GM19324 (cell line): ENCODE measurements around the gene POLR1C.
A peak's percentile ranks its signal among the peaks of the same experiment; 100 is the strongest.
"Not testable (repeated sequence)": the region's sequence is repeated elsewhere in the genome, so short reads cannot be mapped to it uniquely, and the experiment has no call there.

Experiments
- ATAC-seq: cut with Tn5 transposase; IDR thresholded peaks from one replicate; pipeline ENCODE4 v1.9.1; 2021; ENCODE audit warnings: mild to moderate bottlenecking, moderate library complexity; ENCODE audit not compliant: unreplicated experiment, low FRiP score

The POLR1C gene

GRCh38 chr6:43509142-43509983 lies 7.5 kb upstream of the POLR1C start:
- peak; percentile 4 for ATAC-seq

DNA sequence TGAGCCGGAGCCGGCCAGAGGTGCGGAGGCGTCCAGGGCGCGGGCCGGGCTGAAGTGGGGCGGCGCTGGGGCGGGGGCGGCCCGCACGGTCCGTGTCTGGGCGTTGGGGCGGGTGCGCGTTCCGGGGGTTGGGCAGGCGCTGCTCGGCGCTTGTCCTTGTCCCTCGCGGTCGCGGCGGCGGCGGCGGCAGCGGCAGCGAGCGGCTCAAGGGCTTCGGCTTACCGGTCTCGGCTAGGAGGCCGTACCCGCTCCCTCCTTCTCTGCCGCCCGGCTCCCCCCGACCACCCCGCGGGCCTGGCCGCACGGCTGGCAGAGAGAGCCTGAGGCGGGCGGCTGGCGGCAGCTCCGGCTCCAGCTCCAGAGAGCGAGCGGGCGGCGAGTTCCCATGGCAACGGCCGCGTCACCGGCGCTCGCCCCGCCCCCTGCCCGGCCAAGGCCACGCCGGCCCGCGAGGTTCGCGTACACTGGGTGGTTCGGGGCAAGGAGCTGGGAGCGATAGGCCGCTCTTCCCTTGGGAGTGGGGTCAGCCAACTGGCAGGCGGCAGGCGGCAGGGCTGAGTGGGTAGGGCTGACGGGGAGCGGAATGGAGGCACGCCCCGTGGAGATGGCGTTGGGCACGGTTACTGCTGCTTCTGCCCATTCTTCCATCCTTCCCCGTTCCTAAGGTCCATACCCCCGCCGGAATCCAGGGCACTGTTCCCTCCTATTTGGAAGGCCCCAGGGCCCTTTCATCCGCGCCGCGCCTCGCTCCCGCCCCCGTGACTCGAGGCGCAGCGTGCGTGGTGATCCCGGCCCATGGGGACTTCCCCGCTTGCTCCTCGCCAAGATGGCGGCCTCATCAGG lies 6.7 kb upstream of the POLR1C start, which contains the start of gene LRRC73:
TSS of gene LRRC73 (minus strand) at position 363 of the 843 bp plus-strand sequence. CDS start 561 bp downstream, outside the sequence.
- ATAC-seq, result peak; percentile 53

GRCh38 chr6:43510827-43511163 lies 6.1 kb upstream of the POLR1C start:
- no peak for ATAC-seq

- ATAC-seq, result no peak
Observed at GRCh38 chr6:43511824-43512415, 5.0 kb upstream of the POLR1C start.

DNA sequence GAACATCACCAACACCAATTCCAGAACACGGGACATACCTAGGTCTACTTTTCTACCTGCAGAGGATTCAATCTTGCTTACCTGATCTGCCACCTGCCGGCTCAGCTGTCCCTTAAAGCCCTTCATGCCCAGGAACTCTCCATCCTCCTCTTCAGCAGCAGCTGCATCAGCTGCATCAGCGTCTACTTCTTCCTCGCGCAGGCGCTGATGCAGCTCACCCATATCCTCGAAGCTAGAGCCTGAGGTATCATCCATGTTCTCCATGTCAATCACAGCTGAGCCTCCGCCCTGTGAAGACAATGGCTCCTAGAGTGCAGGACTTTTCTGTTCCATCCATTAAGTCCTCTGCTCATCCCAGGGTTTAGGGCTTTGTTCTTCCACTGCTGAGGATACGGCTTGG lies 1.1 kb upstream of the POLR1C start:
- no peak for ATAC-seq

GRCh38 chr6:43516367-43516696 lies 557 bp upstream of the POLR1C start:
- ATAC-seq, result peak; percentile 3

GRCh38 chr6:43517505-43518357 lies 842 bp downstream of the POLR1C start:
- no peak for ATAC-seq

- no peak for ATAC-seq
Observed at GRCh38 chr6:43520097-43520496, 3.2 kb downstream of the POLR1C start.

DNA sequence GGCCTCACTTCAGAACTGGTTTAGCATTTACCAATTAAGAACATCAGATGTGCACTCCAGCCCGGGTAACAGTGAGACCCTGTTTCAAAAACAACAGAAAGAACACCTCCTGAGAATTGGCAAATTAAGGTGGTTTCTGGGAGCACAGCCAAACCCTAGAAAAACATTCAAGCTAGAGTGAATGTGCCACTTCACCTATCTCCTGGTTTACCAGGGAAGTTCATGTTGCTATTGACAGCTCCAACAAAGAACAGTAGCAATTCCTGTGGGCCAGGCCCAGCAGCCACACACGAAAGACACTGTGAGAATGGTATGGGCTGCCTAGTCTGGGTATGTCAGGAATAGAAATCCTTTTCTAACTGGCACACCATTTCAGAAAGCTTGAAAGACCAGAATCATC lies 4.9 kb downstream of the POLR1C start:
- no peak for ATAC-seq

DNA sequence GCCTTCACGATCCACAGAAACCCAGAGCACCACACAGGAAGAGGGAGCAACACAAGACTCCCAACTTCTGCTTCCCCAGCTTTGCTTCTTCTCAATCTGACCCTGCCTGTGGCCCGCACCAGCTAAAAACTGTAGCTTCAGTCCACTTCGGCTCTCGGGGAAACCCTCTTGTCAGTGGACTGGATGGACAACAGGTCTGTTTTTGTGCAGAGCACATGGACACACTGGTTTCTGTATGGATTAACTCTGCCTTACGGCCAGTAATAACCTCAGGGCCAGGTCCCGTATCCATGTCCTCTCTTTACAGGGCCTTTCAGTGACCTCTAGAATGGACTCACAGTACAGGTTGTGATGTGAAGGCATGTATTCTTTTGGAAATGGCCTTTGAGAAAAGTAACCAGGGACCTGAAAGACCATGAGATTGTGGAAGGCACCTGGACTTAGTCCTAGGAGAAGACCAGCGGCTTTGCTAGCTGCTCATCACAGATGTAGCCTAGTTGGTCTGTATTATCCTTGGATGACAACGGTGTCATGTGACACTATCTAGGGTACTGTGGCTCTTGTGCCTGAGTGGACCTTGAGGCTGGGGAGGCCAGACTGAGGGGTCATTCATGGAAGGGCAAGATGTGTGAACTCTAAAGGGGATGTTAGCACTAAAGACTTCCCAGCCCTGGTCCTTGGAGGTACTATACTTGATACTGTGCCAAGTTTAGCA lies 5.8 kb downstream of the POLR1C start:
- no peak for ATAC-seq

DNA sequence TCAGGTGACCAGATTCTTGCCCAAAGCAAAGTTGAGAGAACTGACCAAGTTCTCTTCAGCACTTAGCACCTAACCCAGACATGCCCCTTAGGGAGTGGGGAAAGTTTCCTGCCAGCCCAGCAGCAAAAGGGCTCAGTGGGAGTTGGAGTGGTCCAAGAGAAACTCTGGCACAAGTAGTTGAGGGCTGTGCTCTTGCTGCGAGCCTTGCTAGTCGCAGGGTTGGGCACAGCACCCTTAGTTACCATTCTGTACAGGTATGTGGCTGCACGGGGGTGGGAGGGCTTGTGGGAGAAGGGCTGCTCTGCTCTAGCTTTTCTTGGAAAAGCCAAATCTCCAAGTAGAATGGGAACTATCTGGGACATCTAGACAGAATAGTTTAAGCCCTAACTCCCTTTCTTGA lies 6.4 kb downstream of the POLR1C start:
- no peak for ATAC-seq

DNA sequence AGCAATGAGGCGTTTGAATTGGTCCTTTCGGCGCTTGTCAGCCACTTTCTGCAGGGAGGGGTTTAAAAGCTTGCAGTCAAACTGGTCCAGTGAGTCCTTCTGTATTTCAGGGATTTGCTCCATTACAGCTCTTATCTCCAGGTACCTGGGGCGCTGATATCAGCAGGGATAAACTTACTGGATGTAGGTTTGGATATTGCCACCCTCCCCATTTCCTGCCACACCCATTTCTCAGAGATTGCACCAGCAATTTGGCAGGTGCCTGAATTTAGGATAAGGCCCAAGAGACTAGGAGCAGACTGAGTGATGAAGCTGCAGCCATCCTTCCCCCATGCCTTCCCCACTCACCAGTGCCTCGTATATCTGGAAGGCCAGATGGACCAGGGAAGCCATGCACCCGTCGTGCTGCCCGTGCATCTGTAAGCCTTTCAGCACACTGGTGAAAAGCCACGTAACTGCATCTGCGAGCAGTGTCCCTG lies 7.6 kb downstream of the POLR1C start:
- no peak for ATAC-seq

GRCh38 chr6:43532201-43532600 lies 15.3 kb downstream of the POLR1C start:
- ATAC-seq, result no peak

DNA sequence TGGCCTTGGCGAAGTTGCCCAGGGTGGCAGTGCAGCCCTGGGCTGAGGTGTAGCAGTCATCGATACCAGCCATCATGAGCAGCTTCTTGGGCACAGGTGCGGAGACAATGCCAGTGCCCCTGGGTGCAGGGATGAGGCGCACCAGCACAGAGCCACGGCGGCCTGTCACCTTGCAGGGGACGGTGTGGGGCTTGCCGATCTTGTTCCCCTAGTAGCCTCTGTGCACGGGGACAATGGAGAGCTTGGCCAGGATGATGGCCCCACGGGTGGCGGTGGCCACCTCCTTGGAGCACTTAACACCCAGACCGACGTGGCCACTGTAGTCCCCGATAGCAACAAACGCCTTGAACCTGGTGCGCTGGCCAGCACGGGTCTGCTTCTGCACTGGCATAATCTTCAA lies 22.1 kb downstream of the POLR1C start:
- not testable (repeated sequence) for ATAC-seq

- not testable (repeated sequence) for ATAC-seq
Observed at GRCh38 chr6:43539409-43539808, 22.5 kb downstream of the POLR1C start.

- no peak for ATAC-seq
Observed at GRCh38 chr6:43540507-43540906, 23.6 kb downstream of the POLR1C start.

GRCh38 chr6:43541774-43542471 lies 25.0 kb downstream of the POLR1C start:
- no peak for ATAC-seq

DNA sequence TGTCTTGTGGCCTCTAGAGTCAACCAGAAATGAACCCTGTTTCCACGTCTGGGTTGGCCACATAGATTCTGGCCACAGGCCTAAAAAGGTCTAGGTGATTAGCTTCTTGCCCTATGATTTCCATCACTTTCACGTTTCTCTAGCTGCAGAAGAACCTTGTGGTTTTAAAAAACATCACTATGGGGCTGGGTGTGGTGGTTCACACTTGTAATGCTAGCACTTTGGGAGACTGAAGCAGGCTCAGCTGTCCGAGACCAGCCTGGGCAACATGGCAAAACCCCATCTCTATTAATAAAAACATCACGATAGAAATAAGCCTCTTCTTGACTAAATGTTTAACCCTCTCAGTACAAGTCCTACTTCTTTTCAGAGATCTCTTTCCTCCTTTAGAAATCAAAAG lies 27.6 kb downstream of the POLR1C start:
- no peak for ATAC-seq

DNA sequence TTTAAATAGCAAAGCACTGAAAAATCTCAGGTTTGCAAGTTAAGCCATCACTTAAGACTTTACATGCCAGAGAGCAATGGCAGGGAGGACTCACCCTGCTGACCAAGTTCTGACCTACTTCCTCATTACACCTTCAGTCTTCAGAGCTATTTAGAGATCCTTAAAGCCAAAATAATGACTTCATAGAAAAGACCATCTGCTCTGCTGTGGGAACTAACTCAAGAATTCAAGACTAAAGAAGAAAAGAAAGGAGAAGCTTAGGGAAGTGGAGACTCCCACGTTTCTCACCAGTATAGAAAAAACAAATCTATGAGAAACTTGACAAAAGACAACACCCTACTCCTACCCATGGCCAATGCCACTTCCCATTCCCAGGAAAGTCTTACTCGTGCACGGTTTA lies 30.3 kb downstream of the POLR1C start:
- ATAC-seq, result no peak
